IPS-11a (cell line): ENCODE data around the gene PLPP6.

ENCODE experiments used
- H3K4me3 ChIP-seq: one replicate; pipeline ENCODE4 v1.5.1; 2013; ENCODE audit warnings: low read depth, low read length, control low read depth

The PLPP6 gene

DNA sequence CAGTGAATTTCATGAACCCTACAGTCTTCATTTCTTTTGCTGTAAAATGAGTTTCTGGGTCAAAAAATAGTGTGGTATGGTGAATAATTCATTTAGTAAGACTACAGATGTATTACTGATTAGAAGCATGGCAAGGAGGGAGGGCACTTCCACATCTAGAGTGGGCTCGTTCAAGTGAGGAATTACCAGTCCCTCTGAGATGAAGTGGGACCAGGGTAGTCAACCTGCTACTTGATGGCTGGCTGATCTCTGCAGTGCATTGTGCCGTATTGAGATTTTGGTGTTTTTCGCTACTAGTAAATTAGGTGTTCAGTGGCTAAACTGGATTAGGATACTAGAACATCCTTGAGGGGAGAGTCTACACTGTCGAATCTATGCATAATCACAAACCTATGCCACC lies 28.1 kb downstream of the PLPP6 start:
- no peak overlapping the region for H3K4me3 ChIP-seq

DNA sequence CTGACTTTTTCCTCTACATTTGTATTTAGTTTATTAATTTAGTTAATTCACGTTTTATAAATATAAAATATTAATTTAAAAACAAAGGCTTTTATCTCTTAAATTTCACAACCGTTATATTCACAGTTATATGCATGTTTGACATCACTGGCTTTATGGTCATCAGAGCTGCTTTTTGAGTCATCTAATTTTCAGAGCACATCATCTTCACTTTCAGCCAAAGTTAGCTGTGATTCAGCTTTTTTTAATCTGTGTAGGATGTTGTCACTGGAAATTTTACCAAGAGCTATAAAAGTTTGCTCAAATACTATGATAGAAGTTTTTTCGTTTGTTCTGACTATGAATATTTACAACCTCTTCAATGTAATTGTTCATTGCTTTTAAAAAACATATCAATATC lies 29.7 kb downstream of the PLPP6 start:
- H3K4me3 ChIP-seq = no peak overlapping the region

DNA sequence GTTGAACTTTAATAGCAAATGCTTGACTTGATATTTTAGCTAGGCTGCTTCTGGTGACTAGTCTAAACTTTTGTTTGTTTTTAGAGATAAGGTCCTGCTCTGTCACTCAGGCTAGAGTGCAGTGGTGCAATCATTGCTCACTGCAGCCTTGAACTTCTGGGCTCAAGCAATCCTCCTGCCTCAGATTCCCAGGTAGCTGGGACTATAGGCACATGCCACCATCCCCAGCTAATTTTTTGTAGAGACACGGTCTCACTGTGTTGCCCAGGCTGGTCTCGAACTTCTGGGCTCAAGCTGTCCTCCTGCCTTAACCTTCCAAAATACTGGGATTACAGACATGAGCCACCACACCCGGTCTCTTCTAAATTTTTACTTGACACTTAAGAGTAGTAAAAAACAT lies 38.0 kb downstream of the PLPP6 start:
- H3K4me3 ChIP-seq = no peak overlapping the region

DNA sequence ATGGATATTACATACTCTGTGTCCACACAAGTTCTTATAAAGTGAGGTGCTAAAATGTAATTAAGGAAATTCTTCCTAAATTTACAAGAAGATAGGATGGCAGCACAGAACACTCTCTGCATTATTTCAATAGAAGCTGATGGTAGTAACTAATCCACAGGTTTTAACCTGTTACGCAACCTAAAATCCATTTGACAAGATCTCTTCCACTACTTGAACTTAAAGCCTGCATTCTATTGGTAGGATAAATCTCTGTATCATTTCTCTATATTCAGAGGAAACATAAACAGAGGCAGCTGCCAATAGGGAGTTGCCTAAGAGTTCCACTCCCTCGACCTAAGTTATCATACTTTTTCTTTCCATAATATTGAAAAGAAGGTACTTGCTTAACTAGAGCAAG lies 38.8 kb downstream of the PLPP6 start:
- no peak overlapping the region for H3K4me3 ChIP-seq

DNA sequence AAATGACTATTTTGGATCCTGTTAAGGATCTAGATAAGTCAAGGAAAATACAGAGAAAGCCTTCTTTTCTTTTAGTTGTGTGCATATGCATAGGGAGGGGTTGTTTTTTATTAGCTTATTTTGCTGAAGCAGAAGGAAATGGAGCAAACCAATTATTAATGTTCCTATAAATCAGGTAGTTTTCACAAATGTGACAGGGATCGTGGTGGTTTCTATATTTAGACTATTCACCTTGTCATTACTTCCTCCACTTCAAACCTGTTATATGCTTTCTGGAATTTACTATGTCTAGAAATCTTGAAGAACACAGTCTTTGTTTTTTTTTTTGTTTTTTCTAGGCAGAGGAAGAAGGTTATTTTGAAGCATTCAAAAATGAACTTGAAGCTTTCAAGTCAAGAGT lies 39.4 kb downstream of the PLPP6 start:
- H3K4me3 ChIP-seq = no peak overlapping the region

DNA sequence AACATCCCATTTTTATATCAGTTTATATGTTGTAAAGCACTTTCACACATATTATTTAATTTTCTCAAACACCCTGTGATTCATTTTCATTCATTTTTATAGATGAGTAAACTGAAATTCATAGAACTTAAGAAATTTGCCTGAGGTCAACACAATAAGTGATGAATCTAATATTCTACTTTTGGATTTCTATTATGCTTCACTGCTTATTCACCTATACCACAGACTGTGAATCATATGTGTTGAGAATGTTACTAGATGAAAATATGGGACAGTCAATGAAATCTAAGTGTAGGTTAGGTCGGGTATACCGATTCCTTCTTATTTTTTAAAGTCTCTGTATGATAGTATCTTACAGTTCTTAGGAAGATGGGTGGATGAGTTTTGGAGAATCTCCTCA lies 42.0 kb downstream of the PLPP6 start:
- no peak overlapping the region for H3K4me3 ChIP-seq

DNA sequence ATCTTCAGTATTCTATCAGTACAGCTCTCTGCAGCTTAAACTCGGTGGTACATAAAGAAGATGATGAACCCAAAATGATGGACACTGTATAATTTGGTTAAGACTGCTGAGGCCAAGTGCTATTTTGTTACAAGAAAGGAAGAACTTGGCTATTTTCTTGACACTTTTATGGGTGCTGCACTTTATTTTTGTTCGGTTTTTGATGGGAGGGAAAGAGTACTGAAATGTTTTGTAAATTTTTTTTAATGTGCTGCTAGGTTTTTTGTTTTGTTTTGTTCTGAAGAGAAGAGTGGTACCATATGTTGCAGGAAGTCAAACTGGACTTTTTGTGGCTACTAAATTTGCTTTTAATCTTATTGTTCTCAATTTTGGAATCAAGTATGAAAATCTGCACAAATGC lies 43.9 kb downstream of the PLPP6 start:
- no peak overlapping the region for H3K4me3 ChIP-seq

DNA sequence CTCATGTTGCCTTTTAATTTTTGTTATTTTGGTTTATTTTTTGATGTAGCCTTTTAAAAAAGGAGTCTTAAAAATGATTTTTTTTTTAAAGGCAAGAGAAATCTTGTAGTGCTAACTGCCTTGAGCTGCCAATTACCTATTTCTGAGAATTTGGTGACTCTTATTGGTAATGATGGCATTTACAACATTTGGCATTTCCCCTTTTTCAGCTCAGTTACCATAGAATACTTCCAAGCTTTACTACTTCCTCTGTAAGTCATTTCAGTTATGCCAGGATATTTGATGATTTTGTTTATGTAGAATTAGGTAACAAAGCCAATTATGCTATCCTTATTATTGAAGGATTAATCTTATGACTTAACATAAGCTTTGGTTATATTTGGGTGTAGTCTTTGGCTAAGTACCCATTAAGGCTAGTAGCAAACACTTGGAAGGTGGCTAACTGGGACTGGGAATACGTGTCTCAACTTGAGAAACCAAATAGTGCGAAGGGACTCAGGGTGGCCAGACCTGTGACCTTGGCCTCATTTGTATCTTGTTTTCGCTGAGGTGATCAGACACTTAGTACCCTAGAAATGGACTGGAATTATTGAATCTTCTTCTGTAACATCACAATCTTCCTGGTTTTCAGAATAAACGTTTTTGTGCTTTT lies 45.0 kb downstream of the PLPP6 start:
- no peak overlapping the region for H3K4me3 ChIP-seq

DNA sequence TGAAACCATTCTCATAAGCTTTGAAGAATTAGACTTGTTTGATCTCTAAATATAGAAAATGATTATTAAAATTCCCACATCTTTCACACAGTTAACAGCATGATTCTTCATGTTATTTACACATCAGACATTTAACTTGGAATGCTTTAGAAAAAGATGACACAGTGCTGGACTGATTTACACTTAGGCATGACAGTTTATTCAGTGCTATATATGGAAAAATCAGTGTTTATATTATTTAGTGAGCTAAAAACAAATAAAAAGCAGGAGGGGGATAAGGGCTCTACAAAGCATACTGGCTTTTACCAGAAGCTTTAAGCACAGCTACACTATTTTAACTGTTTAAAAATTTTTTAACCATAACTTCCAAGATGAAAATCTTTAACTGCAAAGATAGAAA lies 47.3 kb downstream of the PLPP6 start:
- no peak overlapping the region for H3K4me3 ChIP-seq

DNA sequence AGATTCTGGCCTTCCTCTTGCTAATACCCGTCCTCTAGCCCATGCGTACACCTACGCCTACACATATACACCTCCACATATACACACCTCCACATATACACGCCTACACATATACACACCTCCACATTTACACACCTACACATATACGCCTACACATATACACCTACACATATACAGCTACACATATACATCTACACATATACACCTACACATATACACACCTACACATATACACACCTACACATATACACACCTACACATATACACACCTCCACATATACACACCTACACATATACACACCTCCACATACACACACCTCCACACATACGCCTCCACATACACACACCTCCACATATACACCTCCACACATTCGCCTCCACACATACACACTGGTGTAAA lies 51.8 kb downstream of the PLPP6 start:
- no peak overlapping the region for H3K4me3 ChIP-seq

DNA sequence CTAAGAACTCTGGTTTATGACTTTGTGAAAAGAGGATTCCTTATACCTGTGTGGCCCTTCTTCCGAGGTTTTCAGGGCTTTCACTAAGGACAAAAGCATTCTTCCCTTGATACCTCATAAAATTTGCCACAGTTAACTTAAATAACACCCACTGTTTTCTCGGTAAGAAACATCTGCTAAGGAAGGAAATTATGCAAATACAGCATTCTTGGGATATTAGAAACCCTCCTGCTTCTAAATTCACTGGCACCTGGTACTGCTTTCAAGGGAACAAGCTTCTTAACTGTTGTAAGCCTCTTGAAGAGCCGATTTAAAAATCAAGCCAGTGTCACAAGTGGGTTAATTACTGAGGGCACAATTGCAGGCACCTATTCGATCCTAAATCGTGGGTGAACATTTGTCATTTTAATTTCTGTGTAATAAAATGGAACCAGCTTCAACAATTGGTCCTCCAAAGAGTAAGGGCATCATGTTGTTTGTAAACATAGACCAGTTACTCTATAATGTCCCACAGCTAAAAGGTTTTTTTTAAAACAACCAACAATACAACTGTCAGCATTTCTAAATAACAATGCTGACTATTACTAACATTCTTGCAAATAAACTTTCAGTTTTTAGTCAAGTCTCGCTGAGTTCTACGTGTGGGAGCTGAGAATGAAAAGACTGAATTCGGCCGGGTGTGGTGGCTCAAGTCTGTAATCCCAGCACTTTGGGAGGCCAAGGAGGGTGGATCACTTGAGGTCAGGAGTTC lies 52.3 kb downstream of the PLPP6 start:
- H3K4me3 ChIP-seq = no peak overlapping the region
